Activated CD8-positive, alpha-beta memory T cell treated with anti-CD3 and anti-CD28 coated beads, Interleukin-2, amount 50 U/mL, for 24 hours (primary cell): ENCODE measurements around the gene CFAP52.
"Not testable (repeated sequence)": the region's sequence is repeated elsewhere in the genome, so short reads cannot be mapped to it uniquely, and the experiment has no call there.

ENCODE experiments used
- DNase-seq: peaks from one replicate; pipeline ENCODE4 v3.0.0-alpha.2; 2020; ENCODE audit errors: extremely low read depth

The CFAP52 gene, protein sequence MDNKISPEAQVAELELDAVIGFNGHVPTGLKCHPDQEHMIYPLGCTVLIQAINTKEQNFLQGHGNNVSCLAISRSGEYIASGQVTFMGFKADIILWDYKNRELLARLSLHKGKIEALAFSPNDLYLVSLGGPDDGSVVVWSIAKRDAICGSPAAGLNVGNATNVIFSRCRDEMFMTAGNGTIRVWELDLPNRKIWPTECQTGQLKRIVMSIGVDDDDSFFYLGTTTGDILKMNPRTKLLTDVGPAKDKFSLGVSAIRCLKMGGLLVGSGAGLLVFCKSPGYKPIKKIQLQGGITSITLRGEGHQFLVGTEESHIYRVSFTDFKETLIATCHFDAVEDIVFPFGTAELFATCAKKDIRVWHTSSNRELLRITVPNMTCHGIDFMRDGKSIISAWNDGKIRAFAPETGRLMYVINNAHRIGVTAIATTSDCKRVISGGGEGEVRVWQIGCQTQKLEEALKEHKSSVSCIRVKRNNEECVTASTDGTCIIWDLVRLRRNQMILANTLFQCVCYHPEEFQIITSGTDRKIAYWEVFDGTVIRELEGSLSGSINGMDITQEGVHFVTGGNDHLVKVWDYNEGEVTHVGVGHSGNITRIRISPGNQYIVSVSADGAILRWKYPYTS

DNA sequence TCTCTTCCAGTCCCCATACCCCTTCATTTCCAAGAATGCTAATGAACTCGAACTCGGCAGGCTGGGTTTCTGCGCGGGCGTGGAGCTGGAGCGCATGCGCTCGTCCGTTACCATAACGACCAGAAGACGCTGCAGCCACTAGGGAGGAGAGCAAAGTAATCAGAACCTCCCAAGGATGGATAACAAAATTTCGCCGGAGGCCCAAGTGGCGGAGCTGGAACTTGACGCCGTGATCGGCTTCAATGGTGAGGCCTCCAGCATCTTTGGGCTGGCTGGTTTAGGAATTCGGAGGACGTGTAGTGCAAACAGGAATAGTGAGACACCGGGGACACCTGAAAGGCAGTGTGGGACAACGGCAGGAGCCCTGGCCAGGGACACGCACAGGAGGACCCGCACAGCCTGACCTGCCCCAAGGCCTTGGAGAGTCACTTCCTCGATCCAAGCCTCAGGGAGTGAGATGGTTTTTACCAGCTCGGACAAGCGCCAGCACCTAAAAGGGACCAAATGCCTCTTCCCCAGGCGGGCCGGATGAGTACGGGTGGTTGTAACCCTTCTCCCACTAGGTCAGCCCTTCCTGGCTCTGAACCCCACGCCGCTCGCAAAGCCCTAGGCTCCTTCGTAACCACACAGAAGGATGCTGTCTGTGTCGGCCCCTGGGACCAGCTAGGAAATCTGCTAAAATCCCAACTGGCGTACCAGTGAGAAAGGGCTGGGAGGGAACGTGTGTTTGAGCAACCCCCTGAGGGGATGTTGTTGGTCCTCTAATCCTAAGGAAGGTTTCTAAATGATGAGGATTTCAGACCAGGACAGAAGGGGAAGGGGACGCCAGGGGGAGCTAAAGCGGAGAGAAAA, at the start of gene CFAP52:
TSS of gene CFAP52 (plus strand) at position 122 of the 852 bp plus-strand sequence. CDS start at position 176, 54 bp downstream.
- DNase-seq: peak; percentile 47

DNA sequence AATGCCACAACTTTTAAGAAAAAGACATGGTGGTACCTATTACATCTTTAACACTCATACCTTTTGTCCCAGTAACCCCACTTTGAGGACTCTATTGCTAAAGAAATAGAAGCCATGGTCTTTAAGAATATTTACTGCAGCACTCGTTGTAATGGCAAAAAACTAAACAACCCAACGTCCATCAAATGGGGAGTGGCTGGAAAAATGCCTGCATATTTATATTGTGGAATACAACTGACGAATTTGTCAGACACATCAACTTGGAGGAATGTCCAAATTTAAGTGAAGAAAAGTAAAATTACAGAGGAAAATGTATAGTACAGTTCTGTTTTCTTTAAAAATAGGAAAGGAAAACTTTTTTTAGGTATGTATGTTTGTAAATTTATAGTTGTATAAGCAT, 48.7 kb upstream of the CFAP52 start:
- no peak for DNase-seq

DNA sequence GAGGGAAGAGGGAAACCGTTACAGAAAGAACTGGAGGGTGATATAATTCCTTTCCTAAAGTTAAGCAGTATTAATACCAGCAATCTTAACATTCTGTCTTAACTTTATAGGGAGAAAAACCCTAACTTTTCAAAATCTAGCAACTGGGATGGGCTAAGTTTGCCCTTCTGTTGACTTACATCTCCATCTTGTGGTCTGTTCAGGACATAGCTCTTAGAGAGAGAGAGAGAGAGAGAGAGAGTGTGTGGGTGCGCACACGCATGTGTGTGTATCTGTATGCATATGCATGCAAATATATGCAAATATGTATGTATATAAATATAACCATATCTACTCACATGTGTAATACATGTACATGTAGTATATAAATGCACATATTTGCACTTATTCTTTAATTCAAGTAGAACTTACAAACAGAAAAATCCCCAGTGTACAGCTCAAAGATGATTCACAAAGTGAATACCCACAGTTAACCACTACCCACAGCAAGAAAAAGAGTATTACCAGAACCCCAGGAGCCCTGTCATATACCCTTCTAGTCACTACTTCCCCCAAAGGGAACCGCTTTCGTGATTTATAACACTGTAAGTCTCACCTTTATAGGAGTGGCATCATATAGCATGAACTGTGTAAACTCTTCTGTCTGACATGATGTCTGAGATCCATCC, 47.3 kb upstream of the CFAP52 start:
- no peak for DNase-seq

DNA sequence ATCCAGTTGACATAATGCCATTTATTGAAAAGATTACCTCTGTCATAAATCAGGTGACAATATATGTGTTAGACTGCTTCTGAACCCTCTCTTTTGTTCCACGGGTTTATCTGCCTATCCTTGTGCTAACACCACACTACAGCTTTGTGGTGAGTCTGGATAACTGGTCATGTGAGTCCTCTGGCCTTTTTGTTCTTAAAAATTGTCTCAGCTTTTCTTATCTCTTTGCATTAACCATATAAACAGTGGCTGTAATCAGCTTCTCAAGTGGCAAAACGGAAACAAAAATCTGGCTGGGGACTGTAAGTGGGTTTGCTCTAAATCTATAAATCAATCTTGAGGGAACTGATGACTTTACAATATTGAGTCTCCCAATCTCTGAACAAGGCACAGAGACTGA, 45.4 kb upstream of the CFAP52 start:
- no peak for DNase-seq

DNA sequence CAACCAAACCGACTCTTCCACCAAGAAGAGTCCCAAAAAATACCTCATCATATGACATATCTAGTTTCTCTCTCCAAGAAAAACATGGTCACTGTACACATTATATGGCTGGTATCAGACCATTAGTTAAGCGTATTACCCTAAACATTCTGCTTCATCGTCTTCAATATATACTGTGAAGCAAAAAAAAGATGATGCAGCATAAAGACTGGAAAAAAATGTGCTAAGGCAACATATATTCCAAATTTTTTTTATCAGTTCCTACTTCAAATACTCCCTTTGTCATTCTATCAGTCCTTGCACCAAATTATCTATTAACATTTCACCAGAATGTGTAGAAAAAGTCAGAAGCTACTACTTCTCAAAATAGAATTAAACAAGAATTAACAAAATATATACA, 43.7 kb upstream of the CFAP52 start:
- DNase-seq: no peak

DNA sequence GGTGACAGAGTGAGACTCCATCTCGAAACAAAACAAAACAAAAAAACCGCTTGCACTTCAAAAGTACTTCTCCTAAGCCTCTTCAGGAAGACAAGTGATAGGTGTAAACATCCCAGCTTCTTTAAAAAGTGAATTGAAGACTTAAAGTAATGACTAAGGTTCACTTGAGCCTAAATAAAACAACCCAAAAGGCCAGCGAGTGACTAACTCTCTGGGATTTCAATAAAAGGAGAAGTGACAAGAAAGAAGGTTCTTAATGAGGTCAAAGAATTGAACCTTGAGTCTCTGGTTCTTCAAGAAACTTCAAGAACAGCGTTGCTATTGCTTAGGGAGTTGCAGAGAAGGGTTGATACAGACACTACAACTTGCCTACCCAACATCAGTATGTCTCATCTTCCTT, 43.0 kb upstream of the CFAP52 start:
- DNase-seq: no peak

DNA sequence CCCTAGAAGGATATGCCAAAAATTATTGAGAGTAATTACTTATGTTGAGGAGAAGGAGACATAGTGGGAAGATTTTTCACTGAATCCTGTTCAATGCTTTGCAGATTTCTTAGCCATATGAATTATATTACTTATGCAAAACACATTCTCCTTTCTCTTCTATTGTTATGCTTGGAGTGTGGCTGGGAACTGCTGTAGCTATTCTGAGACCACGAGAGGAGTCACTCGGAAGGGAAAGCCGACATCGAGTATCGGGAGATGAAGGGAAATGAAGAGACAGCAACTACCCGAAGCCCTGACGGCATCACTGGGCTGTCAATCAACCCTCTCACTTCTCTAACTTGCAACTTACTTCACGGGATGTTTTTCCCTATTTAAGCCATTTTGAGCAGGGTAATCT, 40.4 kb upstream of the CFAP52 start:
- no peak for DNase-seq

DNA sequence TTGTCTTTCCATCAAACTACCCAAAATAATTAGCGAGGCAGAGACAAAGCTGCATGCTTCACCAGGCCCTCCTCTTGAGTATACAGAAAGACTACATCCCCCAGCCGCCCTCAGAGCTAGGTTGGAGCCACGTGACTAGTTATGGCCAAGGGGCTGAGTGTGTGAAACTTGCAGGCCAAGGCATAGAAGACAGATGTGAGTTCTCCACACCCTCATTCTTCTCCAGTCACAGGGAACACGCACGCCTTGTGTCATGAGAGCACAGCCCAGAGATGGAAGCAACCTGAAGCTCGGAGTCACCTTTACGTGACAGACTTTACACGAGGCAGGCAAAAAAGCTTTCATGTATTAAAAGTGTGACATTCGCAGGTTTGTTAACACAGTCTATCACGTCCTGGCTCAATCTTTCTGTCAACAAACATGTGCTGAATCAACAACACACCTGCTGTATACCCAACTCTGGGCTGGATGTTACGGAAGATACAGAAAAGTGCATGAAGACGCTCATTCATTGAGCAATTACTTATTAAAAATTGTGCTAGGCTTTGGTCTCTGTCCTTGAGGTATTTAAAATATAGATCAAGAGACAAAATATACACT, 39.2 kb upstream of the CFAP52 start:
- no peak for DNase-seq

DNA sequence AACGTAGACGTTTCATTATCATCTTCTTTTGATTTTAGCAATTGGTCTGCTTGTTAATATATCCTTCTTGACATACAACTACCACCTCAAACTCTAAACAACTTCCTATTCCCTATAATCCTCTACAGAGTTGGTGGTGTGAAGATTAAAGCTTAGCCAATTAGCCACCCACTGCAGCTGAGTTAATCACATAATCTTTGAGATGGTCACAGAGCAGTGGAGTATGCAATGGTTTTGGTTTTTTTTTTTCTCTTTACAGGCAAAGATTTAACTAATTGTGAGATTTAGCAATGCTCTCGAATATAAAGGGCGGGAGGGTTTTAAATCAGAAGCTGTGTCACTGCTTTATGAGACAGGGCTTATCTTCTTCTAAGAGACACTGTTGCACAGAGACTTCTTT, 37.8 kb upstream of the CFAP52 start:
- no peak for DNase-seq

DNA sequence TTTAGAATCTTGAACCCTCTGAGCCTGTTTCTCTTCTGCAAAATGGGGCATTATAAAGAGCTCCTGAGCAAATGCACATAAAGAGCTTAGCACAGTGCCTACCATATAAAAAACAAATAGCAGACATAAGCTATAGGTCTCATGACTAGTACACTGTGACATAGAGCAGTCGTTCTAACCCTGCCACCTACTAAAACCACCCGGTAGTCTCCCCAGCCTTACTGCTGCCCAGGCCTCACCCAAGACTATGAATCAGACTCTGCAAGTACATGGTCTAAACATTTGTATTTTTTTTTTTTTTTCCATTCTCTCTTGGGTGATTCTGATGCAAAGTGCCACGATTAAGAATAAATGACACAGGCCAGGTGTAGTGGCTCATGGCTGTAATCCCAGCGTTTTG, 34.7 kb upstream of the CFAP52 start:
- no peak for DNase-seq

DNA sequence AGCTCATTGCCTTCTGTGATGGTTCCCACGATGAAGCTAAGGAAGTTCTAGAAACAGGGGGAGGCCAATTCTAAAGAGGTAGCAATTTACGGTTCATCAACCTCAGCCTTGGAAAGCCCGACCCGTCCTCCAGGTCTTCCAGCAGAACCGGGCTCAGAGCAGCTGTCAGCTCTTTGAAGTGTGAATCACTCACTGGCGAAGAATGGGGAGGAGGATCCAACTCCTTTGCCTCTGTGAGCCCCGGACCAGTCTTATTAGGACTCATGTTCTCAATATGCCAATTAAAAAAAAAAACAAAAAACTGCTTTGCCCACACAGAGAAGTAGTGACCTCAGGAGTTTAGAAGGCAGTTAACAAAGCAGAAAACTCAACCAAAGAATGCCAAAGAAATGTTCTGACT, 32.2 kb upstream of the CFAP52 start:
- no peak for DNase-seq

DNA sequence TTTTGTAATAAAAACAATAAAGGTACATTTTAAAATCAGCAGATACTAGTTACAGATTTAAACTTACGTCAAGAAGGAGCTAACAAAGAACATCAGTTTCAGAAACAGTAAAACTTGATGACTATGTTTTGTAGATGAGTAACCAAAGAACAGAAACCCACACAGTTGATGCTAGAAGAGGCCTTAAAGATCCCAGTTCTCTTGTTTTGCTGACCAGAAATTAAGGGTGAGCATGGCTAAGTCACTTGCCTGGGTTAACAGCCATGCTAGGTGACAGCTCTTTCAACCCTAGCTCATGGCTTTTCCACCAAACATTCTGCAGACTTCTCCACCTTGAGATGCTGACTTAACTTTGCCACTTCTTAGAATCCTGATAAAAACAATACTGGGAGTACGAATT, 27.2 kb upstream of the CFAP52 start:
- DNase-seq: no peak

DNA sequence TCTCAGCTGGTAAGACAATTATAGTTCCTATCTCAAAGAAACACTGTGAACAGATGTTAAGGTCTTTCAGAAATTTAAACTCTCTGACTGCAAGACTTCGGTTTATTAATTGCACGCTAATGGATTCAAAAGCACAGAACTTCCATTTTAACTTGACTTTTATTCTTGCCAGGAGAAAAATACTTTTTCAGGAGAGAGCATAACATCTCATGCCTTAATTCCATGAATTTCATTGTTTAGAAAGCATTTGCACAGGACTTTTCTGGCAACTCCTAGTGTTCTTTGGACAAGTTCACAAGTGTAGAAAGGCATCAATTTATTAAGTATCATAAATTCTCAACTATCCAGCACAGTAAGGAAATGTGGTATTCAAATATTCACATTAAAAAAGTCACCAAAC, 23.3 kb upstream of the CFAP52 start:
- DNase-seq: no peak

DNA sequence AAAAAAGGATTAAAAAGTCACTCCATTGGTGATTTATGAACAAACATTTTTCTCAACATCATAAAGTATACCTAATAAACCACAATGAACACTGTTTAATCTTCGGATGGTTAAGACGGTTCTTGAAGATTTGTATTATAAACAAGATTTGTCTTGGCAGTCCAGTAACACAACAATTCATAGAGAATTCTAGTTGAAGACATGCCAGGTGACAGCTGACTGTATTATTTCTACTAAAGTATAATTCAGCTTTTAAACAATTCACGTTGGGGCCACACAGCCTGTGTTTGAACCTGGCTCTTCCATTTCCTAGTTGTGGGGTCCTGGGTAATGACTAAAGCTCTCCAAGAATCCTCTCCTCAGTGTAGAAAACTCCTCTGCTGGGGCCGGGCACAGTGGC, 22.8 kb upstream of the CFAP52 start:
- no peak for DNase-seq

DNA sequence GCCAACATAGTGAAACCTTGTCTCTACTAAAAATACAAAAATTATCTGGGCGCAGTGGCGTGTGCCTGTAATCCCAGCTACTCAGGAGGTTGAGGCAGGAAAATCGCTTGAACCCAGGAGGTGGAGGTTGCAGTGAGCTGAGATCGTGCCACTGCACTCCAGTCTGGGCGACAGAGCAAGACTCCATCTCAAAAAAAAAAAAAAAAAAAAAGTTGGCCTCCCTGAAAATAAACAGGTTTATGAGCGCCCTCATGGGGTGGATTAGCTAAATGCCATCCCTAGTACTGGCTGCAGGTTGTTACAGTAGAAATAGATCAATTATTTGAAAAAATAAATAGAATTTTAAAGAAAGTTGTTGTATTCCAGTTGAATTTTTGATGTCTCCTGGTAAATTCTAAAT, 21.7 kb upstream of the CFAP52 start:
- DNase-seq: not testable (repeated sequence)

DNA sequence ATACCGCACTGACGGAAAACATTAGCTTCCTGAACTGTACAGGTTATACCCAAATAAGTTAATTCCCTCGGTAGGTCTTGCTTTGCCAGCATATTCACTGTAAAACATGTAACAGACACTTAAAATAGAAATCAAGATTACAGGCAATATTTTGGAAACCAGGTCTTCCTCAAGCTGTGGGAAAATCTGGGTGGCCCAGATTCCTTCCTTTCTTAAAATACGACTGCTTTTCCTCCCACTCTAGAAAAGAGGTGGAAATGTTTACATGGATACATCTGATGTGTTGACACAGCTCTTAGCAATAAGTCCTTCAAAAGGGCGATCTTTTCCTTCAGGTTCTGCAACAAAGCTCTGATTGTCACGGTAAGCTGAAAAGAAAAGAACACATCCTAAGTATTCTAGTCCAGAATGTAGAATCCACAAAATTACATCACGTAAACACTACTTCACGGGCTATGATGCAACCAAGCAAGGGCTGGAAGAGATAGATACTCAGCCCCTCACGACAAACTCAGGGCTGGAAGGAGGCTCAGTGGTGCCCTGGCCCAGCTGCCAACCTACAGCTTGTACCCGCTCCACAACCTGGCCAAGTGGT, 19.2 kb upstream of the CFAP52 start:
- DNase-seq: no peak

DNA sequence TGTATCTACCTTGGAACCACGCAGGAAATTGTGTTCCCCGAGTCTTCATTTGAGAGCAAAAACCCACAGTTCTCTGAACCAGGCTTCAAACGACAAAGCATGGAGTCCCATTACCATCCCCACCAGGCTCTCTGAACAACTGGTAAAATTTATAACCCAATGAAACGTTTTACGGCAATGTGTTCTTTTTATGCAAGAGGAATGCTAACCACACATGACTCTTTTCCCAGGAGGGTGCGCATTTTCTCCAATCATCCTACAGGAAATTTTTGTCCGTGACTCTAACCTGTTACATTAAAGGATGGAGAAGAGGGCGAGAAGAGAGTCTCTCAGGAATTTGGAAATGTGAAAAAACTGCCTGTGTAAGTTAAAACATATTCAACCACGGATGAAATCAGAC, 18.6 kb upstream of the CFAP52 start:
- DNase-seq: no peak

DNA sequence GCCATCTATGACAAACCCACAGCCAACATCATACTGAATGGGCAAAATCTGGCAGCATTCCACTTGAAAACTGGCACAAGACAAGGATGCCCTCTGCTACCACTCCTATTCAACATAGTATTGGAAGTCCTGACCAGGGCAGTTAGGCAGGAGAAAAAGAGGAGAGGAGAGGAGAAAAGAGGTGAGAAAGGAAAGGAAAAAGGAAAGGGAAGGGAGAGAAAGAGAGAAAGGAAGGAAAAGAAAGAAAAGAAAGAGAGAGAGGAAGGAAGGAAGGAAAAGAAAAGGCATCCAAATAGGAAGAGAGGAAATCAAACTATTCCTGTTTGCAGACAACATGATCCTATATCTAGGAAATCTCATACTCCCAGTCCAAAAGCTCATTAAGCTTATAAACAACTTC, 12.3 kb upstream of the CFAP52 start:
- DNase-seq: no peak

DNA sequence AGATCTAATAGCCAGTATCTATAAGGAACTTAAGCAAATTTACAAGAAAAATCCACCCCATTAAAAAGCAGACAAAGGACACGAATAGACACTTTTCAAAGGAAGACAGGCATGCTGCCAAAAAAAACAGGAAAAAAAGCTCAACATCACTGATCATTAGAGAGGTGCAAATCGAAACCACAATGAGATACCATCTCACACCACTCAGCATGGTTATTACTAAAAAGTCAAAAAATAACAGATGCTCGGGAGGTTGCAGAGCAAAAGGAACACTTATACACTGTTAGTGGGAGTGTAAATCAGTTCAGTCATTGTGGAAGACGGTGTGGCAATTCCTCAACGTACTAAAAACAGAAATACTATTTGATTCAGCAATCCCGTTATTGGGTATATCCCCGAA, 10.4 kb upstream of the CFAP52 start:
- no peak for DNase-seq

DNA sequence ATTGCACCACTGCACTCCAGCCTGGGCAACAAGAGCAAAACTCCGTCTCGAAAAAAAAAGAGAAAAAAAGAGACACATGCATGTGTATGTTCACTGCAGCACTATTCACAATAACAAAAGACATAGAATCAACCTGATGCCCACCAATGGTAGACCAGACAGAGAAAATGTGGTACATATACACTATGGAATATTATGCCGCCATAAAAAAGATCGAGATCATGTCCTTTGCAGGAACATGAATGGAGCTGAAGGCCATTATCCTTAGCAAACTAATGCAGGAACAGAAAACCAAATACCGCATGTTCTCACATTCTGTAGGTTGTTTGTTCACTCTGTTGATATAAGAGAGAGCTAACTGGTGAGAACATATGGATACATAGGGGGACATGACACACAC, 9.7 kb upstream of the CFAP52 start:
- not testable (repeated sequence) for DNase-seq

DNA sequence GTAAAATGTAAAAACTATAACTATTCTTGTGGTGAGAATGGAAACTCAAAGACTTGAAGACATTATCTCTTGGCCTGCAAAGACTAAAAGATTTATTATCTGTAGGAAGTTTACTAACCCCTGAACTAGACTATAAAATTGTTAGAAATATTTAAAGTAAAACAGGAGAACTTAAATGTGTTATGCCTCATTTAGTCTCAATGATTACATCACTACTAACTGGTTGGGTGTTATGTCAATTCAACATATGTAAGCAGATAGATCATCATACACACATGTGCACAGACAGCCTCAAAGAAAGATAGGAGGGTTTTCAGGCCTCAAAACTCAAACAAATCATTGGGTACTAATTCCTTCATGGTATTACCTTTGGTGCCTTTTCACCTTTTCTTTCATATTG, 8.4 kb upstream of the CFAP52 start:
- DNase-seq: no peak
